HEK293T (cell line): ENCODE results near the gene CROCC.
"Not testable (repeated sequence)": the region's sequence is repeated elsewhere in the genome, so short reads cannot be mapped to it uniquely, and the experiment has no call there.

Experiments
- CTCF ChIA-PET: fragments of 350-600 bp; formaldehyde crosslinking; extraction: SDS; loops from one replicate; lab custom pipeline; 2021; ENCODE audit warnings: antibody characterized with exemption, inconsistent platforms; lab: Yijun Ruan, JAX
- POLR2A ChIA-PET: fragments of 350-600 bp; formaldehyde crosslinking; extraction: SDS; loops from one replicate; lab custom pipeline; 2020; ENCODE audit warnings: antibody characterized with exemption, inconsistent platforms; lab: Yijun Ruan, JAX
- DNase-seq: peaks from one replicate; pipeline ENCODE4 v3.0.0; 2012; ENCODE audit warnings: mixed read lengths; ENCODE audit errors: extremely low spot score
- ARNT ChIP-seq: fragments of 450-650 bp; IDR thresholded peaks from 2 replicates; pipeline ENCODE4 v1.6.1; 2017; ENCODE audit warnings: mild to moderate bottlenecking
- BHLHE40 ChIP-seq: fragments of 450-650 bp; IDR thresholded peaks from 2 replicates; pipeline ENCODE4 v1.6.1; 2016; ENCODE audit warnings: mild to moderate bottlenecking, moderate library complexity, borderline replicate concordance
- CTBP1 ChIP-seq: fragments of 450-650 bp; IDR thresholded peaks from 2 replicates; pipeline ENCODE4 v1.6.1; 2016; ENCODE audit warnings: borderline replicate concordance
- ELF4 ChIP-seq: fragments of 450-650 bp; IDR thresholded peaks from 2 replicates; pipeline ENCODE4 v1.6.1; 2017; ENCODE audit warnings: antibody characterized with exemption
- FOXA1 ChIP-seq: fragments of 450-650 bp; IDR thresholded peaks from 2 replicates; pipeline ENCODE4 v1.6.1; 2016; ENCODE audit warnings: mild to moderate bottlenecking
- FOXK2 ChIP-seq: fragments of 450-650 bp; IDR thresholded peaks from 2 replicates; pipeline ENCODE4 v1.6.1; 2016; ENCODE audit warnings: mild to moderate bottlenecking
- FOXM1 ChIP-seq: fragments of 450-650 bp; IDR thresholded peaks from 2 replicates; pipeline ENCODE4 v1.6.1; 2017; ENCODE audit warnings: mild to moderate bottlenecking, borderline replicate concordance
- HDGF ChIP-seq: fragments of 450-650 bp; IDR thresholded peaks from 2 replicates; pipeline ENCODE4 v1.6.1; 2017; ENCODE audit warnings: antibody characterized with exemption, borderline replicate concordance
- L3MBTL2 ChIP-seq: fragments of 450-650 bp; conservative IDR thresholded peaks from 2 replicates; pipeline ENCODE4 v1.6.1; 2016; ENCODE audit warnings: mild to moderate bottlenecking
- LEF1 ChIP-seq: fragments of 450-650 bp; IDR thresholded peaks from 2 replicates; pipeline ENCODE4 v1.6.1; 2017; ENCODE audit warnings: mild to moderate bottlenecking, borderline replicate concordance
- NFRKB ChIP-seq: fragments of 450-650 bp; IDR thresholded peaks from 2 replicates; pipeline ENCODE4 v1.6.1; 2016; ENCODE audit warnings: mild to moderate bottlenecking, moderate library complexity
- SP1 ChIP-seq: fragments of 450-650 bp; IDR thresholded peaks from 2 replicates; pipeline ENCODE4 v1.6.1; 2017
- SUZ12 ChIP-seq: fragments of 450-650 bp; IDR thresholded peaks from 2 replicates; pipeline ENCODE4 v1.6.1; 2016; ENCODE audit warnings: mild to moderate bottlenecking
- TARDBP ChIP-seq: fragments of 450-650 bp; IDR thresholded peaks from 2 replicates; pipeline ENCODE4 v1.6.1; 2016
- ZNF384 ChIP-seq: fragments of 450-650 bp; IDR thresholded peaks from 2 replicates; pipeline ENCODE4 v1.6.1; 2016

CROCC gene

GRCh38 chr1:16921391-16922185 lies at the start of gene CROCC:
TSS of gene CROCC (plus strand) at chr1:16921931. CDS start at chr1:16922019, 88 bp downstream.
- no peak for DNase-seq
- no peak for TF ChIP-seq NFRKB
- no peak for TF ChIP-seq BHLHE40
- TF ChIP-seq SP1 = no peak
- TF ChIP-seq ELF4 = no peak
- TF ChIP-seq TARDBP = no peak
- no peak for TF ChIP-seq FOXK2
- no peak for TF ChIP-seq SUZ12
- no peak for TF ChIP-seq FOXM1
- TF ChIP-seq HDGF = no peak
- CTCF ChIA-PET = interaction anchor here (0.6 kb wide), 1 partner anchor 439 kb away, joined by 3 read pairs; no protein-coding TSS in a partner anchor
- POLR2A ChIA-PET = interaction anchor here (0.7 kb wide), 1 partner anchor 16 kb away, joined by 4 read pairs; no protein-coding TSS in a partner anchor

- POLR2A ChIA-PET, DNase-seq, CTCF ChIA-PET: not testable (repeated sequence)
Observed at GRCh38 chr1:16872152-16873075, 49.3 kb upstream of the CROCC start.

- CTCF ChIA-PET, DNase-seq, POLR2A ChIA-PET: not testable (repeated sequence)
Observed at GRCh38 chr1:16873076-16873879, 48.5 kb upstream of the CROCC start.

GRCh38 chr1:16874968-16875765 lies 46.6 kb upstream of the CROCC start:
- POLR2A ChIA-PET, DNase-seq, CTCF ChIA-PET: not testable (repeated sequence)

- DNase-seq, CTCF ChIA-PET: not testable (repeated sequence)
- POLR2A ChIA-PET = interaction anchor here (1.4 kb wide), 1 partner anchor 11 kb away, joined by 4 read pairs; no protein-coding TSS in a partner anchor
Observed at GRCh38 chr1:16881742-16882141, 40.0 kb upstream of the CROCC start.

GRCh38 chr1:16882986-16883385 lies 38.7 kb upstream of the CROCC start:
- no peak for TF ChIP-seq FOXM1
- no peak for TF ChIP-seq FOXA1
- TF ChIP-seq SP1 = no peak
- no peak for TF ChIP-seq HDGF
- TF ChIP-seq LEF1 = no peak
- no peak for TF ChIP-seq BHLHE40
- no peak for TF ChIP-seq ZNF384
- TF ChIP-seq L3MBTL2 = no peak
- no peak for TF ChIP-seq SUZ12
- no peak for TF ChIP-seq ARNT
- no peak for TF ChIP-seq CTBP1
- TF ChIP-seq ELF4 = no peak
- TF ChIP-seq NFRKB = no peak
- no peak for DNase-seq
- POLR2A ChIA-PET = interaction anchor here (1.4 kb wide), 1 partner anchor 10 kb away, joined by 4 read pairs; no protein-coding TSS in a partner anchor
- CTCF ChIA-PET = no interaction called here

- POLR2A ChIA-PET, DNase-seq, CTCF ChIA-PET: not testable (repeated sequence)
Observed at GRCh38 chr1:16884487-16884886, 37.2 kb upstream of the CROCC start.
